ENCODE measurements around the gene PES1.

GRCh38 chr22:30637701-30638114, 46.0 kb upstream of the PES1 start:
- TF ChIP-seq CTCF (conservative IDR thresholded peaks at IDR 0.05) = no peak
- no peak for TF ChIP-seq ZFX (IDR thresholded peaks at IDR 0.05)
